Panc1 (cell line): Measurements from ENCODE around the gene ATE1. TPM values are rescaled to one million over a fixed set of nuclear protein-coding genes. Genes with fewer than 3 reads are reported as not detected.

Source experiments
- ATAC-seq: fragments of 200-7000 bp; cut with Tn5 transposase; 2 replicates; pipeline ENCODE4 v1.9.1; 2020; ENCODE audit warnings: mild to moderate bottlenecking, moderate library complexity
- BruUV-seq: library from RNA; stranded (reverse); fragments of 400-500 nt; replicated peaks from 2 replicates; lab custom pipeline; 2021; lab: Mats Ljungman, UMichigan
- CTCF ChIA-PET: fragments of 300-600 bp; sonication (Branson Sonifier 250); formaldehyde crosslinking; loops from one replicate; lab custom pipeline; 2022; ENCODE audit warnings: antibody characterized with exemption; lab: Charles Lee
- POLR2A ChIA-PET: fragments of 300-600 bp; sonication (Branson Sonifier 250); formaldehyde crosslinking; loops from one replicate; lab custom pipeline; 2022; ENCODE audit warnings: antibody characterized with exemption; lab: Charles Lee
- DNase-seq: peaks from one replicate; pipeline ENCODE4 v3.0.0-alpha.2; 2010; ENCODE audit warnings: low read depth, low spot score
- H3K27ac ChIP-seq: 2 replicates; pipeline ENCODE4 v1.5.1; 2011; ENCODE audit warnings: mild to moderate bottlenecking, low read length, inconsistent platforms
- H3K27me3 ChIP-seq: fragments of 200-500 bp; sonication (Bioruptor generic); 2 replicates; pipeline ENCODE4 v1.6.0; 2014; ENCODE audit warnings: low read length, inconsistent platforms; ENCODE audit not compliant: control insufficient read depth, insufficient read depth
- H3K36me3 ChIP-seq: fragments of 200-500 bp; sonication (Bioruptor generic); 2 replicates; pipeline ENCODE4 v1.5.1; 2014; ENCODE audit warnings: inconsistent platforms, mild to moderate bottlenecking, low read length, moderate library complexity; ENCODE audit not compliant: control insufficient read depth, insufficient read depth
- H3K4me1 ChIP-seq: 2 replicates; pipeline ENCODE4 v1.5.1; 2011; ENCODE audit warnings: inconsistent platforms, mild to moderate bottlenecking, low read length, moderate library complexity; ENCODE audit not compliant: control insufficient read depth, insufficient read depth
- H3K4me3 ChIP-seq, 2 experiments: 2 replicates each; pipeline ENCODE4 v1.5.1; 2011 to 2012; ENCODE audit warnings: low read depth in 2 of 2, low read length in 2 of 2, mild to moderate bottlenecking in 2 of 2, inconsistent platforms in 1 of 2, moderate library complexity in 1 of 2
- H3K9me3 ChIP-seq: fragments of 200-500 bp; sonication (Bioruptor generic); 2 replicates; pipeline ENCODE4 v1.5.1; 2014; ENCODE audit warnings: low read depth, mild to moderate bottlenecking, inconsistent platforms, low read length, moderate library complexity; ENCODE audit not compliant: control insufficient read depth, insufficient read depth
- CTCF ChIP-seq: fragments of 450-650 bp; IDR thresholded peaks from 2 replicates; pipeline ENCODE4 v1.5.1; 2017; ENCODE audit warnings: mild to moderate bottlenecking
- POLR2AphosphoS5 ChIP-seq: IDR thresholded peaks from 2 replicates; pipeline ENCODE4 v1.6.1; 2012; ENCODE audit warnings: mild to moderate bottlenecking, low read depth, low read length, moderate library complexity
- SIN3A ChIP-seq: IDR thresholded peaks from 2 replicates; pipeline ENCODE4 v1.6.1; 2012; ENCODE audit warnings: low read depth, mild to moderate bottlenecking, low read length, moderate library complexity, borderline replicate concordance; ENCODE audit not compliant: insufficient read depth
- TCF7L2 ChIP-seq: IDR thresholded peaks from 2 replicates; pipeline ENCODE4 v1.6.1; 2011; ENCODE audit warnings: mild to moderate bottlenecking, low read depth, low read length, inconsistent platforms
- in situ Hi-C: cut with HindIII; loops from 2 replicates; pipeline ENCODE4 v1.10.0; 2016; ENCODE audit warnings: low sequenced_read_pairs, low pct_unique_long_range_greater_than_20kb
- intact Hi-C: fragments of 100-400 bp; cut with micrococcal nuclease; formaldehyde crosslinking; loops from one replicate; pipeline ENCODE4 v1.10.0; 2022; ENCODE audit not compliant: unreplicated experiment
- total RNA-seq: library from RNA; stranded (reverse); gene quantifications from one replicate; pipeline ENCODE4 v1.2.1, GENCODE V29; 2021; ENCODE audit not compliant: unreplicated experiment
- TF ChIP-seq, protein P1 (sequence below), 2 experiments: IDR thresholded peaks; 2 replicates each; pipeline ENCODE4 v1.6.1; 2011 to 2012; ENCODE audit warnings: low read depth in 2 of 2, control low read depth in 1 of 2, low read length in 1 of 2, mild to moderate bottlenecking in 1 of 2, moderate library complexity in 1 of 2; ENCODE audit not compliant: insufficient read depth in 1 of 2

Gene ATE1
- total RNA-seq, 1 experiment from 2014 or later: 45.5 TPM

GRCh38 chr10:121854809-121855445, 72.9 kb downstream of the ATE1 start:
- TF ChIP-seq POLR2AphosphoS5 (no peak), SIN3A (no peak), TCF7L2 (no peak)
- TF ChIP-seq, protein P1, sequence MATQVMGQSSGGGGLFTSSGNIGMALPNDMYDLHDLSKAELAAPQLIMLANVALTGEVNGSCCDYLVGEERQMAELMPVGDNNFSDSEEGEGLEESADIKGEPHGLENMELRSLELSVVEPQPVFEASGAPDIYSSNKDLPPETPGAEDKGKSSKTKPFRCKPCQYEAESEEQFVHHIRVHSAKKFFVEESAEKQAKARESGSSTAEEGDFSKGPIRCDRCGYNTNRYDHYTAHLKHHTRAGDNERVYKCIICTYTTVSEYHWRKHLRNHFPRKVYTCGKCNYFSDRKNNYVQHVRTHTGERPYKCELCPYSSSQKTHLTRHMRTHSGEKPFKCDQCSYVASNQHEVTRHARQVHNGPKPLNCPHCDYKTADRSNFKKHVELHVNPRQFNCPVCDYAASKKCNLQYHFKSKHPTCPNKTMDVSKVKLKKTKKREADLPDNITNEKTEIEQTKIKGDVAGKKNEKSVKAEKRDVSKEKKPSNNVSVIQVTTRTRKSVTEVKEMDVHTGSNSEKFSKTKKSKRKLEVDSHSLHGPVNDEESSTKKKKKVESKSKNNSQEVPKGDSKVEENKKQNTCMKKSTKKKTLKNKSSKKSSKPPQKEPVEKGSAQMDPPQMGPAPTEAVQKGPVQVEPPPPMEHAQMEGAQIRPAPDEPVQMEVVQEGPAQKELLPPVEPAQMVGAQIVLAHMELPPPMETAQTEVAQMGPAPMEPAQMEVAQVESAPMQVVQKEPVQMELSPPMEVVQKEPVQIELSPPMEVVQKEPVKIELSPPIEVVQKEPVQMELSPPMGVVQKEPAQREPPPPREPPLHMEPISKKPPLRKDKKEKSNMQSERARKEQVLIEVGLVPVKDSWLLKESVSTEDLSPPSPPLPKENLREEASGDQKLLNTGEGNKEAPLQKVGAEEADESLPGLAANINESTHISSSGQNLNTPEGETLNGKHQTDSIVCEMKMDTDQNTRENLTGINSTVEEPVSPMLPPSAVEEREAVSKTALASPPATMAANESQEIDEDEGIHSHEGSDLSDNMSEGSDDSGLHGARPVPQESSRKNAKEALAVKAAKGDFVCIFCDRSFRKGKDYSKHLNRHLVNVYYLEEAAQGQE (IDR thresholded peaks at IDR 0.05; ENCODE audit: insufficient read depth in 1 of 2, low read depth in 2 of 2, low read length in 1 of 2): no peak
- BruUV-seq: no TSS peak
- no peaks in the 10 kb centered on the region for H3K4me1 ChIP-seq
- ChIA-PET POLR2A (no interaction called here), CTCF (no interaction called here)
- in situ Hi-C loops (no loop called here), intact Hi-C loops (no loop called here)
- H3K9me3 ChIP-seq: no peaks in the 10 kb centered on the region
- no peak overlapping the region for H3K4me3 ChIP-seq
- H3K36me3 ChIP-seq: no peaks in the 10 kb centered on the region
- DNase-seq: no peak
- H3K27me3 ChIP-seq: no peaks in the 10 kb centered on the region
- no peak overlapping the region for H3K27ac ChIP-seq
- ATAC-seq: no peak

- POLR2A ChIA-PET: no interaction called here
- H3K4me3 ChIP-seq: no peak overlapping the region
- TF ChIP-seq TCF7L2 (no peak), SIN3A (no peak), POLR2AphosphoS5 (no peak)
- TF ChIP-seq, protein P1 (IDR thresholded peaks at IDR 0.05; ENCODE audit: insufficient read depth in 1 of 2, low read depth in 2 of 2, low read length in 1 of 2): no peak
- BruUV-seq: no TSS peak
- no peaks in the 10 kb centered on the region for H3K9me3 ChIP-seq
- H3K36me3 ChIP-seq: no peaks in the 10 kb centered on the region
- intact Hi-C loops: no loop called here
- in situ Hi-C loops: no loop called here
- H3K27ac ChIP-seq: no peak overlapping the region
- DNase-seq: no peak
- CTCF ChIA-PET: no interaction called here
- no peaks in the 10 kb centered on the region for H3K4me1 ChIP-seq
- no peak for ATAC-seq
- H3K27me3 ChIP-seq: no peaks in the 10 kb centered on the region
Measured at GRCh38 chr10:121853950-121854349, 73.9 kb downstream of the ATE1 start.

GRCh38 chr10:121851786-121852185, 76.0 kb downstream of the ATE1 start:
- in situ Hi-C loops (no loop called here), intact Hi-C loops (no loop called here)
- CTCF ChIA-PET: no interaction called here
- no peaks in the 10 kb centered on the region for H3K36me3 ChIP-seq
- TF ChIP-seq POLR2AphosphoS5: no peak
- TF ChIP-seq, protein P1 (IDR thresholded peaks at IDR 0.05; ENCODE audit: insufficient read depth in 1 of 2, low read depth in 2 of 2, low read length in 1 of 2): no peak
- no peak for TF ChIP-seq SIN3A
- no peak for TF ChIP-seq CTCF
- no peak for TF ChIP-seq TCF7L2
- H3K27ac ChIP-seq: no peak overlapping the region
- no peaks in the 10 kb centered on the region for H3K9me3 ChIP-seq
- ATAC-seq: no peak
- DNase-seq: no peak
- BruUV-seq: no TSS peak
- H3K27me3 ChIP-seq: no peaks in the 10 kb centered on the region
- H3K4me1 ChIP-seq: no peaks in the 10 kb centered on the region
- POLR2A ChIA-PET: no interaction called here
- no peak overlapping the region for H3K4me3 ChIP-seq
